HUES64 (cell line): ENCODE results near the gene CXCL5.
"Not testable (repeated sequence)": the region's sequence is repeated elsewhere in the genome, so short reads cannot be mapped to it uniquely, and the experiment has no call there.

Source experiments
- H3K27ac ChIP-seq: 2 replicates; pipeline ENCODE4 v1.7.0; 2013; ENCODE audit warnings: low read depth, low read length, inconsistent platforms
- H3K27me3 ChIP-seq: 2 replicates; pipeline ENCODE4 v1.6.1; 2013; ENCODE audit warnings: mild to moderate bottlenecking, low read length; ENCODE audit not compliant: insufficient read depth
- H3K36me3 ChIP-seq: 2 replicates; pipeline ENCODE4 v1.6.1; 2013; ENCODE audit warnings: mild to moderate bottlenecking, low read length; ENCODE audit not compliant: insufficient read depth
- H3K4me1 ChIP-seq: 2 replicates; pipeline ENCODE4 v1.6.1; 2013; ENCODE audit warnings: mild to moderate bottlenecking, low read length, moderate library complexity; ENCODE audit not compliant: insufficient read depth
- H3K4me3 ChIP-seq: 2 replicates; pipeline ENCODE4 v1.5.1; 2013; ENCODE audit warnings: mild to moderate bottlenecking, low read length, moderate library complexity
- H3K9ac ChIP-seq: 2 replicates; pipeline ENCODE4 v1.6.1; 2013; ENCODE audit warnings: mild to moderate bottlenecking, low read depth, low read length
- H3K9me3 ChIP-seq: 2 replicates; pipeline ENCODE4 v1.6.1; 2013; ENCODE audit warnings: low read depth, low read length; ENCODE audit not compliant: insufficient read depth
- WGBS: fragments of 150-250, 120-280 bp; methylation state at CpG from one replicate; pipeline ENCODE4 v1.1.7; 2013; ENCODE audit warnings: missing lambda C conversion rate; 5-methylcytosine and 5-hydroxymethylcytosine counted together

The CXCL5 gene

DNA sequence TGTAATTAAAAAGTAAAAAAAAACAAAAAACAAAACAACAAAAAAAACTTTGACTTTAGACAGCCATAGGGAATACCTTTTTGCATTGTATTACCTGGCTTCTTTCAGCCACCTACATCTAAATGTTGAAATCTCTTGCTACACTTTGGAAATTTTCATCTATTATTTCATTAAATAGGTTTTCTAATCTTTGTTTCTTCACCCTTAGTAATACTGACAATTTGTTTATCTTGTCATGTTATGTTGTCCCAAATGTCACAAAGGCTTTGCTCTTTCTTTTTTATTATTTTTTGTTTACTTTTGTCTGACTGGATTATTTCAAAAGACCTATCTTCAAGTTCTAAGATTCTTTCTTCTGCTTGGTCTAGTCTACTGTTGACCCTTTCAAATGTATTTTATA, 24.1 kb downstream of the CXCL5 start:
- H3K4me3 ChIP-seq, result no peak overlapping the region
- H3K4me1 ChIP-seq, result no peaks in the 10 kb centered on the region
- no peaks in the 10 kb centered on the region for H3K36me3 ChIP-seq
- no peak overlapping the region for H3K27ac ChIP-seq
- H3K9ac ChIP-seq, result no peak overlapping the region
- H3K27me3 ChIP-seq, result no peaks in the 10 kb centered on the region
- H3K9me3 ChIP-seq, result peaks cover 13% of the 10 kb centered on the region

DNA sequence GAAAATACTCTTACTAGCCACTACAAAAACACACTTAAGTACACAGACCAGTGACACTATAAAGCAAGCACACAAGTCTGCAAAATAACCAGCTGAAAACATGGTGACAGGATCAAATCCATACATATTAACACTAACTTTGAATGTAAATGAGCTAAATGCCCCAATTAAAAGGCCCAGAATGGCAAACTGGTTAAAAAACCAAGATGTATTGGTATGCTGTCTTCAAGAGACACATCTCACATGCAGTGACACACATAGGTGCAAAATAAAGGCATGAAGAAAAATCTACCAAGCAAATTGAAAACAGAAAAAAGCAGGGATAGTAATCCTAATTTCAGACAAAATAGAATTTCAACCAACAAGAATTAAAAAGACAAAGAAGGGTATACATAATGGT, 27.5 kb downstream of the CXCL5 start:
- no peak overlapping the region for H3K4me3 ChIP-seq
- no peaks in the 10 kb centered on the region for H3K36me3 ChIP-seq
- no peaks in the 10 kb centered on the region for H3K27me3 ChIP-seq
- H3K4me1 ChIP-seq, result no peaks in the 10 kb centered on the region
- H3K27ac ChIP-seq, result no peak overlapping the region
- H3K9ac ChIP-seq, result no peak overlapping the region
- peaks cover 13% of the 10 kb centered on the region for H3K9me3 ChIP-seq

DNA sequence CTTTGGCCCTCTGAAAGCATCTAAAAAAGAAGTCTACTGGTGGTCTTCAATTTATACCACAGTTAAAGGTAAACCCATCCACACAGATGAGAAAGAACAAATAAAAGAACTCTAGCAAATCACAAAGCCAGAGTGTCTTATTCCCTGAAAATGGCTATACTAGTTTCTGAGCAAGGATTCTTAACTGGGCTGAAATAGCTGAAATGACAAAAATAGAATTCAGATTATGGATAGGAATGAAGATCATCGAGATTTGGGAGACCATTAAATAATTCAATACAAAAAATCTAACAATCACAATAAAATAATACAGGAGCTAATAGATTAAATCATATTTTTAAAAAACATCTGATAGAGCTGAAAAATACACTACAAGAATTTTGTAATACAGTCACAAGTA, 28.5 kb downstream of the CXCL5 start:
- peaks cover 13% of the 10 kb centered on the region for H3K9me3 ChIP-seq
- H3K4me3 ChIP-seq, result no peak overlapping the region
- no peaks in the 10 kb centered on the region for H3K36me3 ChIP-seq
- H3K4me1 ChIP-seq, result no peaks in the 10 kb centered on the region
- H3K27me3 ChIP-seq, result no peaks in the 10 kb centered on the region
- H3K9ac ChIP-seq, result no peak overlapping the region
- no peak overlapping the region for H3K27ac ChIP-seq
- no CpG with 5 or more reads among the region's 1 CpG for WGBS

DNA sequence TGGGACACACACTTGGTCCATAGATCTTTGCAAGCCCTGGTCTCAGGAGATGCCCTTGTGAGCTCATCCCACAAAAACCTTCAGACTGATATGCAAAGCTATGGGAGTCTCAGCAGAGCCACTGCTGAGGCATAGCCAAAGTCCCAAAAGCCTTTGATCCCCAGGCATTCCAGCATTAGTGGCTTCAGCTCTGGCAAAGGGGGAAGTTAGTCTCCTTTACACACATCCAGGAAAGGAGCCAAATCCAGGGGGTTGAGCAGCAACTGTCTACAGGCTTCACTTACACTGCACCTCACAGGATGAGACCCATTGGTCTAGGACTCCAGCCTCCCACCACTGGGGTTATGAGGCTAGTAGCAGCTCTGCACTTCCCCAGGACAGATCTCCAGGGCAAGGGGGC, 30.6 kb downstream of the CXCL5 start:
- no peak overlapping the region for H3K27ac ChIP-seq
- H3K9me3 ChIP-seq, result peaks cover 13% of the 10 kb centered on the region
- H3K36me3 ChIP-seq, result no peaks in the 10 kb centered on the region
- no peaks in the 10 kb centered on the region for H3K4me1 ChIP-seq
- H3K4me3 ChIP-seq, result no peak overlapping the region
- no peaks in the 10 kb centered on the region for H3K27me3 ChIP-seq
- no peak overlapping the region for H3K9ac ChIP-seq

DNA sequence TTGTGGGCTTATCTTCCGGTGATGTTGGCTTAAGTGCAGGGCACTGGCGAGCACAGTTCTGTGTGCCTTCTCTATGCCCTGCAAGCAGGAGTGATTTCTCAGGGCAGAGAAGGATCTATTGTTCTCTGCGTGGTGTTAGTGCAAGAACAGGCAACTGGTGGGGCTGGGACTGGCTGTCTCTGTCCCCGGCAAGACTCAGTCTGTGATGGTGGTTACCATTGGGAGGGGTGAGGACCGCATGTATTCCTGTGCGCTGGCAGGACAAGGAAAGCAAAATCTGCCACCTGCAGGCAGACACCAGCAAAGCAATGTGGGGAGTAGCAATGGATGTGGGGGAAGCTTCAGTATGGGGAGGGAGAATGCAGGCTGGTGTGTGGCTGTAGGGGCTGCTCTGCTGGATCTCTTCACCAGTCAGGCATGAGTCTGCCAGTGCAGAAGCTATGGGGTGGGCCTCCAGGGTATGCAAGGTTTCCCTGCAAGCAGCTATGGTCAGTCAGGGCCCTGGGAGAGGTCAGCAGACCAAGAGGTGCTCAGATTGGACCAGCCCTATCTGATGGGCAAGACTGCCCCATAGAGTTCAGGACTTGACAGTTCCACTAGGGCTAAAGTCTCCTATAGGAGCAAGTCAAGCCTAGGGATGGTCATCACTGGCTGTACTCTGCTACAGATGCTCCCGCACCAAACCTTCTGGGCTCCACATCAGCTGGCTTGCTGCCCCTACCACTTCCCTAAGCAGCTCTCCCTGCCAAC, 33.4 kb downstream of the CXCL5 start:
- 65% methylated on average over 7 of the region's 7 CpGs for WGBS
- H3K27ac ChIP-seq, result no peak overlapping the region
- no peak overlapping the region for H3K9ac ChIP-seq
- H3K36me3 ChIP-seq, result no peaks in the 10 kb centered on the region
- H3K4me1 ChIP-seq, result no peaks in the 10 kb centered on the region
- no peak overlapping the region for H3K4me3 ChIP-seq
- H3K27me3 ChIP-seq, result no peaks in the 10 kb centered on the region
- peaks cover 18% of the 10 kb centered on the region for H3K9me3 ChIP-seq

DNA sequence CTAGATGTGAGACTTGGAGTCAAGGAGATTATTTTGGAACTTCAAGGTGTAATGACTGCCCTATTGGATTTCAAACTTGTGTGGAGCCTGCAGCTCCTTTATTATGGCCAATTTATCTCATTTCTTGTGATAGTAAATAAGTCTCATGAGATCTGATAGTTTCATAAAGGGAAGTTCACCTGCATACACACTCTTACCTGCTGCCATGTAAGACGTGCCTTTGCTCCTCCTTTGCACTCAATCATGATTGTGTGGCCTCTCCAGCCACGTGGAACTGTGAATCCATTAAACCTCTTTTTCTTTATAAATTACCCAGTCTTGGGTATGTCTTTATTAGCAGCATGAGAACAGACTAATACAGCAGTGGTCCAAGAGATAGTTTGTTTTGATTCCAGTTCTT, 35.8 kb downstream of the CXCL5 start:
- no peaks in the 10 kb centered on the region for H3K27me3 ChIP-seq
- 88% methylated on average over 2 of the region's 2 CpGs for WGBS
- no peaks in the 10 kb centered on the region for H3K36me3 ChIP-seq
- no peaks in the 10 kb centered on the region for H3K4me1 ChIP-seq
- H3K4me3 ChIP-seq, result no peak overlapping the region
- H3K9ac ChIP-seq, result no peak overlapping the region
- no peak overlapping the region for H3K27ac ChIP-seq
- peaks cover 15% of the 10 kb centered on the region for H3K9me3 ChIP-seq

DNA sequence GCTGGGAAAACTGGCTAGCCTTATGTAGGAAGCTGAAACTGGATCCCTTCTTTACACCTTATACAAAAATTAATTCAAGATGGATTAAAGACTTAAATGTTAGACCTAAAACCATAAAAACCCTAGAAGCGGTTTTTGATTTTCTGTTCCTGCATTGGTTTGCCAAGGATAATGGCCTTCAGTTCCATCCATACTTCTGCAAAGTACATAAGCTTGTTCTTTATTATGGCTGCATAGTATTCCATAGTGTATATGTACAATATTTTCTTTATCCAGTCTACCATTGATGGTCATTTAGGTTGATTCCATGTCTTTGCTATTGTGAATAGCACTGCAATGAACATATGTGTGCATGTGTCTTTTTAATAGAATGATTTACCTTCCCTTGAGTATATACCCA, 39.4 kb downstream of the CXCL5 start:
- not testable (repeated sequence) for H3K4me1 ChIP-seq, H3K27ac ChIP-seq, H3K27me3 ChIP-seq, H3K9ac ChIP-seq, H3K4me3 ChIP-seq, H3K36me3 ChIP-seq
- WGBS, result 100% methylated on average over 1 of the region's 1 CpG
- peaks cover 15% of the 10 kb centered on the region for H3K9me3 ChIP-seq

DNA sequence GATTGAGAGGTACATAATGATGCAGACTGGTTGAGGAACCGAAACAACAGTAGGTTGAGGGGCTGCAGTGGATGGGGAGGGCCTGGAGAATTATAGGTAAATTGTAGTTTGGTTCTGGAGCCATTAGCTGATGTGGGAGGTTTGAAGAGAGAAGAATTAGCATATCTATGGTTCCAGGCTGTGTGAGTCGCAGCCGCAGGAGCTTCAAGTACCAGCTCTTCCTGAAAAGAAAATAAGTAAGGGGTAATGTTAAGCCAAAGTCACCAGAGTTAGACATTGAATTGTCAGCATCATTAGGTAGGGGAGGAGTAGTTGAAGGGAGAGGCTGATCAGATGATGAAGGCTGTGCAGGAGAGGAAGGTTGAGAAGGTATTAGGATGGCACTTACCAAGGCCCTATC, 46.1 kb downstream of the CXCL5 start:
- Histone ChIP-seq H3K9me3 (no peaks in the 10 kb centered on the region), H3K36me3 (no peaks in the 10 kb centered on the region), H3K27ac (no peak overlapping the region), H3K9ac (no peak overlapping the region), H3K4me3 (no peak overlapping the region), H3K4me1 (peaks cover 22% of the 10 kb centered on the region), H3K27me3 (peaks cover 22% of the 10 kb centered on the region)
- WGBS, result 50% methylated on average over 3 of the region's 3 CpGs

DNA sequence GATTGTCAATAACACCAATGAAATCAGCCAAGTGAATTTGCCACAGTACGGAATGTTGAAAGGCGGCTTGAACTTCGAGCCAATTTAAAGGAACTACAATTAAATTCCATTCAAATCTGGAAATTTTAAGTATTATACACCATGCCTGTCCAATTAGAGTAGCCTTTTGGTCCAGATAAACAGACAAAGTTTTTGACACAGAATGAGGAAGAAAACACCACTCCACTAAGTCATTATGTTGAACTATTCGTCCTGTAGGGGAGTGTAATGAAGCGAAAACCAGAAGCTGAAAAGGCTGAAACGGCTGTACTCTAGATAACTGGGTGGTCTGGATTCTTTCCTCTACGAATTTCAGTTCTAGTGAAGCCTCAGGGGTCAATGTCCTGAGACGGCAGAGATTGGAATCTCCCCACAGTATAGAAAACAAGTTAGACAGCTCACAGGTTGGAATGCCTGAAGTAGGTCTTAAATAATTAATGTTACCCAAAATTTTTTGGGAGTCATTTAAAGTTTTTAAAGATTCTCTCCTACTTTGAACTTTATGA, 48.0 kb downstream of the CXCL5 start:
- not testable (repeated sequence) for H3K36me3 ChIP-seq, H3K27ac ChIP-seq, H3K4me3 ChIP-seq, H3K9me3 ChIP-seq, H3K9ac ChIP-seq
- 80% methylated on average over 7 of the region's 8 CpGs for WGBS
- Histone ChIP-seq H3K27me3 (peaks cover 41% of the 10 kb centered on the region), H3K4me1 (peaks cover 22% of the 10 kb centered on the region)

DNA sequence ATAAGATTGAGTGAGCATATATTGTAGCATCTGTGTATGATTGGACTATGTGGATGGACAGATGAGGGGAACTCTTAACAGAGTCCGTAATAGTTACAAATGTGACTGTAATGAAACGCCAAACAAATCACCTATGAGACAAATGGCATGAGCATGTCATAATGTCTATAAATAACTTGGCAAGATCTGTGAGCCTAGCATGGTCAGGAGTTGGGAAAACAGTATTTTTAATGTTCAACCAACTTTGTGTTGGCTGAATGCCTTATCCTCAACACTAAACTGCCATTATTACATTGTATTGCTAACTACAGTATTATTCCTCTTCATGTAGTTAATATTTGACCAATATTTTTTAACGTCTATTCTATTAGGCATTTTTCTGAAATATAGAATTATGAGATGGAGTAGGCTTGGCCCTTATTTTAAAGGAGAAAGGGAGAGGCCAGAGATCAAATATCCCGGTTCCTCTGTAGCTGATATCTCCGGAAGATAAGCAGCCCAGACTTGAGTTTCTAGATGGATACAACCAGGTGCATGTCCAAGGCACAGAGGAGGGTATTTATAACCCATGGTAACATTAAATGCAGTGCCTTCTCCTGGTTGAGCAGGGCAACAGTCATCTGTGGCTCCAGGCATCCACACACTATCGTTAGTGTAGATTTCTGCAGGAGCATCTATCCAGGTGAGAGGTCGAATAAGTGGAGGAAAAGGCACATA, 49.3 kb downstream of the CXCL5 start:
- Histone ChIP-seq H3K27me3 (peaks cover 54% of the 10 kb centered on the region), H3K4me1 (peaks cover 22% of the 10 kb centered on the region), H3K4me3 (no peak overlapping the region), H3K9ac (no peak overlapping the region), H3K9me3 (no peaks in the 10 kb centered on the region), H3K27ac (no peak overlapping the region), H3K36me3 (no peaks in the 10 kb centered on the region)
- WGBS, result 96% methylated on average over 7 of the region's 7 CpGs

DNA sequence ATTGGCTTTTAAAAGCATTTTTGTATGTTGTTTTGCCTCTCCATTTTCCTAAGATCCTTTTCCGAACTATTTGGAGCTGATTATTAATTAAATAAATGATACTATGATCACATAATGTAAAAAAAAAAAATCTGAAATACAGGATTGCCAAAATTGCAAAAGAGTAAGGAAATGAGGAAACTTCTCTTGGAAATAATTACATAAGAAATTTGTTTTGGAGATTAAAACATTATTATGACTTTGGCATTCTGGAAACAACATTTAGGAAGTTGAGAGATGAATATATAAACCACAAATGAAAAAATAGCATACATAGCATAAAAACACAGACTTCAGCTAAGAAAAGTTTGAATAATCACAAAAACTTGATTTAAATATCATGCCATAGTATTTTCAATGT, 50.2 kb downstream of the CXCL5 start:
- Histone ChIP-seq H3K4me3 (no peak overlapping the region), H3K9ac (no peak overlapping the region), H3K4me1 (peaks cover 28% of the 10 kb centered on the region), H3K9me3 (no peaks in the 10 kb centered on the region), H3K27ac (no peak overlapping the region), H3K27me3 (peaks cover 62% of the 10 kb centered on the region), H3K36me3 (no peaks in the 10 kb centered on the region)
- WGBS, result no CpG with 5 or more reads among the region's 1 CpG
